IPS-NIHi7 (cell line): ENCODE measurements around the gene CNGA1.
"Not testable (repeated sequence)": the region's sequence is repeated elsewhere in the genome, so short reads cannot be mapped to it uniquely, and the experiment has no call there.

Experiments
- DNase-seq: peaks from one replicate; pipeline ENCODE4 v3.0.0; 2012; ENCODE audit warnings: mixed read lengths; ENCODE audit errors: extremely low spot score

CNGA1 gene

DNA sequence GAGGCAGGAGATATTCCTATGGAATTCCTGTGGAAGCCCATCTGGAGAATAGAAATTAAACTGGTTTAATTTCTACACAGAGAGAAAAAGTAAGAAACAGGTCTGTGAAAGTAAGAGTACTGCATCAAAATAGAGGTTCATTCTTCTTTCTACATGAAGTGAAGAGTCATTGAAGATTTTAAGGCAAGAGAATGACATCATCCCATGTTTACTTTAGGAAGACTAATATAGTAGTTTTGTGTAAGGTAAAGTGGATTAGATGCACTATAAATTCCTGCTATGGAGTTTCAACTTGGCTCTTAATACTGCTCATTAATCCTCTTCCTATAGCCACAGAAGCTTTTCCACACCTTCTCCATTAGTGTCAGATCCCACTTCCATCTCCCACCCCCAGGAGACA is 47.6 kb downstream of the CNGA1 start:
- no peak for DNase-seq

DNA sequence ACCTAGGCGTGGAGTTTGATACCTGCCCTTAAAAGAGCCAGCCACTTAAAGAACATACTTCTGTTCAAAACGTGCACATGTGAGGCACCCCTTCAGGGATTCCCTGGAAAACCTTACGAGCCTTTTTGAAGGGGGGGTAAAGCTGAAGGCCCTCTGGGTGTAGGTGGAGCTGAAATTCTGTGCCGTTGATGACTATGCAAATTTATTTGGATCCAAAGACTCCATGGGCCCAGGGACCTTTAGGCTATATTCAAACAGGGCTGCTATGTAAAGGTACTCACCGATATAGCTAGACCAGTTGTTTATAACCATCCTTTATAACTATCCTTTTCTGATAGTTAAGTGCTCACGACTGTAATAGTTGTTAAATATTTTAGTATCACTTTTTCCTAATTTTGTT is 61.8 kb downstream of the CNGA1 start:
- no peak for DNase-seq

DNA sequence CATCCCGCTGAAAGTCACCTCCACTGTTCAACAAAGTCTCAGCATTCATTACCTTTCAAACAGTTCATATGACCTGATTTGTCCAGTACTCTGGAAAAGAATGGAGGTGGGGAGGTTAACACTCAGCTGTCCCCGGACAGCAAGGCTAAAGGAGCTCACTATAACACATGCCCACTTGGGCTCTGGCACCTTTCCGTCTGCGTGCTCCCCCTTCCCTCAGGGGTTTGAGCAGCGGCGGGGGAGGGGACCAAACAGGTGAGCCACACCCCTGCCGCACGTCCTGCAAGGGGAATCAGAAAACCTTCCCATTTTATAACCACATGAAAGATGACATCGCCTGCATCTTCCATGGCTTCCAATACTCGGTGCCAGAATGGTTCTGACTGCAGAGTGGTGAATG is 62.2 kb downstream of the CNGA1 start:
- DNase-seq = no peak

DNA sequence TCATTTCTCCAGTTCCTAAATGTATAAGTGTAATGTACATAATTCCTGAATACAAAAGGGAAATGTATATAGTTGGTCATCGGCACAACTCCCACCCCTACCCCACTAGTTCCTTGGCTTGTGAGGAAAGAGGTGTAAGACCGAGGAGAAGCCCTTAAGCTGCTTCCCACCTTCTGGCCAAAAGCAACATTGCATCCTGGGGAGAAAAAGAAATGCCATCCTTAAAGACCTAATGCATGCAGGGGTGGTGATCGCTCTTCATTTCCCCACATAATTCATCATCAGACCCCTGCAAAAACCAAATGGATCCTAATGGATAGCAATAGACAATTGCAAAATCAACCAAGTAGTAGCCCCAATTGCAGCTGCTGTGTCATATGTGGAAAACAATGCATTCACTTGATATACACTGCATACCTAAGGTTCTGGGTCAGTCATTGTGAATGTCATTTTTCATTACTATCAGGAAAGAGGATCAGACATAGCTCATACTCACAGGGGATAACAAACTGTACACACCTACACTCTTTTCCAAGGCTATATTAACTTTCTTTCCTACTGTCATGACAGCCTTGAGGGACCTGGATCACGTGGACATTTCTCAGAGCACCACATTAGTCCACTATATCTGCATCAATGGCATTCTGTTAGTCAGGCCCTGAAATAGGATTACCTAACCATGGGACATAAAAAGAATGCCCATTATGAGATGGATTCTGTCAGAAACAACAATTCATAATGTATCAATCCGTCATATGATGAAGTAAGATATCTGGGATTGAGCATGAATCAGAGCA is 70.4 kb downstream of the CNGA1 start:
- DNase-seq = peak; percentile 33

DNA sequence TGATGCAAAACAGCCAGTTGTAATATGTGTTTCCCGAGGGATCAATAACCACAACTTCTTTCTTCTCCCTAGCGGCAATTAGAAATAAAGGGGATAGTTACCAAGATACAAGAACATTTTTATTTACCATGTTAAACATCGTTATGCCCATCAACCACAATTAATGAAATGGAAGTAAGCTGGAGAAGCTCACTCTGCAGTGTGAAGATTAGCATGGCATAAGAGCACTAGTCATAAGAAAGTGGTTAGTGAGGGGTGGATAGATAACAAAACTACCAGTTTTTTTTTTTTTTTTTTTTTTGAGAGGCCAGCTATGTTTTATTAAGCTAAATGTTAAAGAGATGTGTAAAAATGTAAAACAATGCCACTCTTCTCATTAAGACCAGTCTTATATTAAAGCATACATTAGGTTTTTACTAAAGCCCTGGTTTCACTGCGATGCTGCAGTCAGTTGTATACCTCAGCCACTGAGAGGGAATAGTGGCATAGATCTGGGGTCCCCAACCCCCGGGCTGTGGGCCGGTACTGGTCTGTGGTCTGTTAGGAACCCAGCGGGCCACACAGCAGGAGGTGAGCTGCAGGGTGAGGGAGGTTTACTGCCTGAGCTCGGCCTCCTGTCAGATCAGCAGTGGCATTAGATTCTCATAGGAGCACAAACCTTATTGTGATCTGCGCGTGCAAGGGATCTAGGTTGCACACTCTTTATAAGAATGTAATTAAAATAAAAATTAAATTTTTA is 74.2 kb downstream of the CNGA1 start:
- no peak for DNase-seq

DNA sequence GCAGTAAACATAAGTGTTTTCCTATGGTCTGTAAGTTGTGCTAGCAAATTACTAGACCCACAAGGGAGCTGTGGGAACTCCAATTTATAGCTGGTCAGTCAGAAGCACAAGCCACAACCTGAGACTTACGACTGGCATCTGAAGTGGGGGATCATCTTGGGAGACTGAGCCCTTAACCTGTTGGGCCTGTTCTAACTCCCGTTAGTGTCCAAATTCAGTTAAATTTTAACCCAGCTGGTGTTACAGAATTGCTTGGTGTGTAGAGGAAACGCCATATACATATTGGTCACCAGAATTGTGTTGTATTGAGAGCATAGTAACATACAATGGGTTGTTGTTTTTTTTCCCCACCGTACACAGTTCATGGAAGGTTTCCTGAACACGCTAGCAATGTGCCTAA is 77.0 kb downstream of the CNGA1 start:
- no peak for DNase-seq

DNA sequence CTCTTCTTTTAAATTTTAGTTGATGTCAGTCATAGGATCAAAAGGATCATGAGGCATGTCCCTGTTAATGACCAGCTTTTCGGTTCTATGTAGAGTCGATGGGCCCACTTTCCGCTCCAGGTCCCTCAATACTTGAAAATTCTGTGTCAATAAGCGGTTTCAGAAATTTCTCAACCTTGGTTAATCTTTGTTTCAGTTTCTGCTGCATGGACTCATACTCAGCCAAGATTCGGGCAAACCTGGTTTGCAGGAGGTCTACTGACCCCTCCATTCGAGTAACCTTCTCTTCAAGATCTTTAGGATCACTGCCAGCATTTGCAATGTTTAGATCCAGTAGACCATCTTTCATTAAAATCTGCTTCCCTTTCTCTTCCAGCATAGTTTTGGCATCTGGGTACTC is 80.1 kb downstream of the CNGA1 start:
- DNase-seq = no peak

DNA sequence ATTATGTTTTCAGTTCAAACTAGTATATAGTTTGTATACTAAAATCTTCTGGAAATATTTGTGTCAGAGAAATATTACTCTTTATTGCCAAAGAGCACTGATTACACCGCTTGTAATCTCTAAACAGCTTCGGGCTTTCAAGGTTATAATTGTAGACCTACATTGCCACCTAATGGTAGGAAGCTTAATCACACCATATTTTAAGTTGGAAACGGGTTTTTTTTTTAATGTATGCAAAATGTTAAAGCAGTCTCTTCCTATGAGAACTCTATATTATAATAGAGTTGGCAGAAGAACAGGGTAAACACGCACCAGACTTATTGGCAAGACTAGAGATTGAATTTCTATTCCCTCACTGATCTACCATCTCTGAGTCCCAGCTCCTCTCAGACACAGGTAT is 82.6 kb downstream of the CNGA1 start:
- peak; percentile 22 for DNase-seq

DNA sequence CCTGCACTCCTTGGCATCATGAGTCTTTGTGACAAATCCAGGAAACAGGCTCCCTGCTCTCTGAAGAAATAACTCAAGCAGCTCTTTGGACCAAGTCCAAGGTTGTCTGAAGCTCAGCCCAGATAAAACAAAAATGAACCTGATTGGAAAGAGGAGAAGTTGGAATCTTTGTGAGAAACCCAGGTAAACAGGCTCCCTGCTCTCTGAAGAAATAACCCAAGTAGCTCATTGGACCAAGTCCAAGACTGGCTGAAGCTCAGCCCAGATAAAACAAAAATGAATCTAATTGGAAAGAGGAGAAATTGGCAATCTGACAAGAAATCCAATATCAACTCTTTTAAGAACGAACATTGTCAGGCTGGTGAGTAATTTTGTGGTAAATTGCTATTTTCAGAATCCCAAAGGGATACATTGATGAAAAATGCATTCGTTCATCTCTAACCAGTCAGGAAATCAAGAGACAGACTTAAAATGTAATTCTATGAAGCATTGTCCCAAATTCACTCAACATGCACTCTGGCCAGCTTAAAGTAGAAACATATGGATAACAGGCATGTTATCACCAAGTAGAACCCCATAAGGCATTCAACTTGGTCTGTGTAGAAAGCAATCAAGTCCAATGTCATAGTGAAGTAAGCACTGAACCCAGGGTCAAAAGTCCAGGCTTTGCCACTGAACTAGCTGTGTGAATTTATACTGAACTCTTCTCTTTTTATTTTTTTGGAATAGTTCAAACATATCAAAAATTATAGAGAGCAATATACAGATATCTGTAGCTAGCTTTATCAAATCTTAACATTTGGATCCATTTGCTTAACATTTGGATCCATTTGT is 85.3 kb downstream of the CNGA1 start:
- DNase-seq = no peak

DNA sequence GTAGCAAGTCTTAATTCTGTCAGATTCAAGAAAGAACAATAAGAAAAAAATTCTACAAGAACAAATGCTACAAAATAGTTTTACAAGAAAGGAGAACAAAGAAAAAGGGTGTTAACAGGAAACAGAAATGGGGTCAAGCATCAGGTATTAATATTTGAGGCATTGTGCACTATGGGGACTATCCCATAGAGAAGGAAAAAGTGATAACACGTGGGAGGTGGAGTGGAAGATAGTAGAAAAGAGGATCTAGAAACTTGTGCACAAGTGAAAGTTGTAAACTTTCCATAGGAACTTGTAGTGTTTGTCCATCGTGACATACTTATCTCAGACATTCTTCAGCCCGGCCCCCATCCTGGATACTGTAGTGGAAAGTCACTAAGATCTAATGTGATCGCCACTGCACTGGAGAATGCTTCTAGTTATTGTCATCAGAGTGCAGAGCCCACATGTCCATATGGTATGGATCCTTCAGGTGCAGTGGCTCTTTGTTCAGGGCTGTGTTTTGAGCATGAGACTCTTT is 86.7 kb downstream of the CNGA1 start:
- DNase-seq = no peak

DNA sequence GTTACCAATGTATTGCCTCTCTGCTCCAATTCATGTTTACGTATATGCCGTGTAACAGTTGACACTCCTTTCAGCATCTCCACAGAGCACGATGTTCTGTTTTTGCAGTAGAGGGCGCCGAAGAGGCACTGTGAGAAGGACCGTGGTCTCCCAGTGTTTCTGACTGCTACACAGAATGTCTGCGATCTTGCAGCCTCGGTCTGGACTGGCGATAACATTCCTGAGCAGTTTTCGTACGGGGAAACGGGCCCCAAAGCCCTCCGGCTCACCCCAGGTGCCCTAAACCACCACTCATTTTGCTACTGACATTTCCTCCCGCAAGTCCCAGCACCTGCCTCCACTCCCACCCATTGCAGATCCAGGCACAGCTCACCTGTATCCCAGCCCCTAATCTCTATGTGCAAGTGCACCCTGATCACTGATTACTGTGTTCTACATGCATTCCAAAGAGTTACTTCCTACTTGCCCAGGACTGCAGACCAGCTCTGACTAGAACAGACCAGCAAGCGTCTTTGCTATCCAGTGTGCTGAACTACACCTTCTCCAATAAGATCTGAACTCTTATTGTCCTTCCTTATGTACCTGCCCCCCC is 89.7 kb downstream of the CNGA1 start:
- peak; percentile 77 for DNase-seq

DNA sequence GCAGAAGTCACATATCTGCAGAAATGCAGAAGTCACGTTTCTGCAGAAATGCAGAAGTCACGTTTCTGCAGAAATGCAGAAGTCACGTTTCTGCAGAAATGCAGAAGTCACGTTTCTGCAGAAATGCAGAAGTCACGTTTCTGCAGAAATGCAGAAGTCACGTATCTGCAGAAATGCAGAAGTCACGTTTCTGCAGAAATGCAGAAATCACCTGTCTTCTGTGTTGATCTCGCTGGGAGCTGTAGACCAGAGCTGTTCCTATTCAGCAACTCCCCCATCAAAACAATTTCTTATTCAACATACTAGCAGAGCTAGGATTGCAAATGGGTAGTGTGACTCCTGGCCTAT is 93.2 kb downstream of the CNGA1 start:
- not testable (repeated sequence) for DNase-seq

DNA sequence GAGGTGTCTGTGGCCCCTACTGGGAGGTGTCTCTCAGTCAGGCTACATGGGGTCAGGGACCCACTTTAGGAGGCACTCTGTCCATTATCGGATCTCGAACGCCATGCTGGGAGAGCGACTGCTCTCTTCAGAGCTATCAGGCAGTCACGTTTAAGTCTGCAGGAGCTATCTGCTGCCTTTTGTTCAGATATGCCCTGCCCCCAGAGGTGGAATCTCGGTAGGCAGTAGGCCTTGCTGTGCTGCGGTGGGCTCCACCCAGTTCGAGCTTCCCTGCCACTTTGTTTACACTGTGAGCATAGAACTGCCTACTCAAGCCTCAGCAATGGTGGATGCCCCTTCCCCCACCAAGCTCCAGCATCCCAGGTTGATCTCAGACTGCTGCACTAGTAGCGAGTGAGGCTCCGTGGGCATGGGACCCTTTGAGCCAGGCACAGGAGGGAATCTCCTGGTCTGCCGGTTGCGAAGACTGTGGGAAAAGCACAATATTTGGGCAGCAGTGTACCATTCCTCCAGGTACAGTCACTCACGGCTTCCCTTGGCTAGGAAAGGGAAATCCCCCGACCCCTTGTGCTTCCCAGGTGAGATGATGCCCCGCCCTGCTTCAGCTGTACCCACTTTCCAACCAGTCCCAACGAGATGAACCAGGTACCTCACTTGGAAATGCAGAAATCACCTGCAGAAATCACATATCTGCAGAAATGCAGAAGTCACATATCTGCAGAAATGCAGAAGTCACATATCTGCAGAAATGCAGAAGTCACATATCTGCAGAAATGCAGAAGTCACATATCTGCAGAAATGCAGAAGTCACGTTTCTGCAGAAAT is 93.8 kb downstream of the CNGA1 start:
- not testable (repeated sequence) for DNase-seq

DNA sequence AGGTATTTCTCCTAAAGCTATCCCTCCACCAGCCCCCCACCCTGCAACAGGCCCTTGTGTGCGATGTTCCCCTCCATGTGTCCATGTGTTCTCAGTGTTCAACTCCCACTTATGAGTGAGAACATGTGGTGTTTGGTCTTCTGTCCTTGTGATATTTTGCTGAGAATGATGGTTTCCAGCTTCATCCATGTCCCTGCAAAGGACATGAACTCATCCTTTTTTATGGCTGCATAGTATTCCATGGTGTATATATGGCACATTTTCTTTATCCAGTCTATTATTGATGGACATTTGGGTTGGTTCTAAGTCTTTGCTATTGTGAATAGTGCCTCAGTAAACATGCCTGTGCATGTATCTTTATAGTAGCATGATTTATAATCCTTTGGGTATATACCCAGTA is 99.3 kb downstream of the CNGA1 start:
- DNase-seq = not testable (repeated sequence)

DNA sequence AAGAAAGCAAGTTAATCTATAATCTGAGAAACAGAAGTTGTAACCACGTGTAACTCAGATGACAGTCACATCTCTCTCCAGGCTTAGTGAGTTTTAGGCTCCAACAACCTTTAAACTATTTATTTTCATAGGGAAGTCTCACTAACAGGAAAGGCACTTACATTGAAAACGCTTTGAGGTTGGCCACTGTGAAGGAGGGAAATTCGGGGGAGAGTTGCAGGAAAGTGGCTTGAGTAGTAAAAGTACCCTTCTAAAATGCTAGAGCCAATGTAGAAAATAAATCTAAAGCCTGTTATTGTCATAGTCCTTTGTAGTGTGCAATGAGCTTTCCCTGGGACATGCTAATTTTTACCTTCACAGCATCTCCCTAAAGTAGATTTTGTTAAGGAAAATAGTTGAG is 101.1 kb downstream of the CNGA1 start:
- no peak for DNase-seq

DNA sequence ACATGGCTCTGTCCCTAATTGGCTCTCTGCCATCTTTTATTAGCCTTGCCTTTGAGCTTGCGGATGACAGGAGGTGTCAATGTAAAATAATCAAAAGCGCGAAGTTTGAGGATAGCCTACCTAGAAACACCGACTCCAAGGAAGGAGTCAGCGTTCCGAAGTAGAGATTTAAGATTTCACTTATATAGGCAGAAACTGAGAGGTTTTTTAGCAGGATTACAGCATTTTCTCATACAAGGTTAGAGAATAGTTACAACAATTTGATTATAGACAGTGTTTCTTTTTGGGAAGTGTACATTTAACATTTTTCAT is 101.6 kb downstream of the CNGA1 start:
- no peak for DNase-seq

DNA sequence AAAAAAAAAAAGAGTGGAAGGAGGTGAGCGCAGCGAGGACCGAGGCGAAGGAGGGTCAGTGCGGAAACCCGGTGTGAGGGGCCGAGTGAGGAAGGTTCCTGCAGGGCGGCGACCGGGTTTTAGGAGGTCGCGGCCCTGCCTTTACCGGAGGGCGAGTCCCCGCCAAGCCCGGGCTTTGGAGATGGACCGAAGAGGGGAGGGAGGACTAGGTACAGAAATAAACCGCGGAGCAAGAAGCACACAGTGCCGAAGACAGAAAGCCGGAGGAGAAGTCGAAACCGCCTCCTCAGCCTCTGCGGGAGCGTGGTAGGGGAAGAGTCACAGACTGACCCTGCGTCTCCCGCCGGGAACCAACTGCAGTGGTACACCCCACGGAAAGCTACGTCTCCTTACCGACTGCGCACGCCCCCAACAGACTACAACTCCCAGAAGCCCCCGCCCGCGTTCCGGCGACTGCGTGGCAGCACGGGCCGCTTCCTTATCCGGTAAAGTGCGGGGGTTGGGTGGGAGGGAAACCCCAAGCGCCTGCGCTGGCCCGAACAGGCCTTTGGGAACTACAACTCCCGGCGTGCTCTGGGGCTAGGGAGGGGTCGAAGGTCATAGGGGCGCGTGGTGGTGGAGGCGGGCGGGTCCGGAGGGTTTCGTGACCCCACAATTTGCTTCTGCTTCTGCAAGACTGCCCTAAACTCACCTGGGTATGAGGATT is 102.1 kb downstream of the CNGA1 start, which contains the start of gene NFXL1:
Gene NFXL1, minus strand, starts transcription at position 364 of the 706 bp plus-strand sequence. CDS start 380 bp downstream, outside the sequence.
- DNase-seq = peak; percentile 96

DNA sequence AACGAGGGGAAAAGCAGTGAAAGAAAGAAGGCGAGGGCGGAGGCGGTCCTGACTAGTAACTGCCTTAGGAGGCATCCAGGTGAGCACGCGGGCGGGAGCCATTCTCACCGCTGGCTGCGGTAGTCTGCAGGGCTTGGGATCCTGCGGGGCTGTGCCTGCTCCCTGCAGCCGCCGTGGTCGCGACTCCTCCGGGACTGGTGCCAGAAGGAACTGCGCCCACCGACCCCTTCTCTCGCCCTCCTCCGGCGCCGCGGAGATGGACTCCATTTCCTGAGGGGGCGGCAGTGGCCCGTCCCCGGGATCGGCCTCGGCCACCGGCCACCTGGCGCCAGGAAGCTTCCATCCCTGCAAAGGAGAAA is 102.6 kb downstream of the CNGA1 start:
- peak; percentile 38 for DNase-seq

DNA sequence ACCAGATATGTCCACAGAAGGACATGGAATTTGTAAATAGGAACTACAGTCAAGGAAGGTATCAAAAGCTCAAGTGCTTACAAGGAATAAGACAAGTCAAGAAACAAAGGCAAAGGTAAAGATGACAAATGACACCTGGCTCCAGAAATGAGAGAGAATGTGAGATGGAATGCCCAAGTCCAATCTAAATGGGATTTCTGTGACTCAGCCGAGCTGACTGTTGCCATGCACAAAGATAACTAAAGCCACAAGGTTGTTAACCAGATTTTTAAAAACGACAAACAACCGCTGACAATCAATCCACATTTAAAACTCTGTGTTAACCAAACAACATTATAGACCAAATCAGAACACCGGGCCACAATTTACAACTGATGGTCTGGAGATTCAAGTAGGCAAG is 103.2 kb downstream of the CNGA1 start:
- DNase-seq = no peak

DNA sequence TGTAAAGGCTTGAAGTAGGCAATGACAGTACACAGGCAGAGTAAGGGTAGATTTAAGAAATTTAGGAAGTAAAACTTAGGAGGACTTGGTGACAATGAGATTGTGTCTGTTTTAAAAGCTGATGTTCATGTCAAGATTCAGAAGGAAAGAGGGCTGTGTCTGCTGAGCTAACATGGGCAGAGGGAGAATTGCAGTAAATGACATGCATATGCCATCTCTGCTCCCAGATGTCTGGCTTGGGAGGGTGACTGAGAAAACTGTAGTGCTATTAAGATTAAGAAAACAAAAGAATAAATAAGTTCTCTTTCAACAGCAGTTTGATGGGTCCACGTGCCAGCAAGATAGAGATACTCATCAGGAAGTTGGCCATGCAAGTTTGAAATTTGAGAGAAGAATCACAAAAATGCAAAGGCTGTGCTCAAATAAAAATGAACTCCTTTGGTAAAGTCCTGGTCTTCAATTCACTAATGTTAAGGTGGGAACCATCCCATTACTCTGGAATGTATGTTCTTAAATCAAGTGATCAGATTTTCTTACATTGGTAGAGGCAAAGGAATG is 109.3 kb downstream of the CNGA1 start:
- DNase-seq = no peak
